GM18507 (cell line): Measurements from ENCODE around the gene MRPL36.
"Not testable (repeated sequence)": the region's sequence is repeated elsewhere in the genome, so short reads cannot be mapped to it uniquely, and the experiment has no call there.

ENCODE experiments used
- DNase-seq: peaks from one replicate; pipeline ENCODE4 v3.0.0; 2011; ENCODE audit warnings: low read depth; ENCODE audit not compliant: insufficient read length; ENCODE audit errors: extremely low spot score
- FAIRE-seq: peaks from 2 replicates; lab custom pipeline; 2011; peaks lifted over from hg19 to GRCh38; lab: Jason Lieb, UNC

Gene MRPL36

GRCh38 chr5:1817261-1818043 is 17.8 kb upstream of the MRPL36 start:
- no peak for FAIRE-seq
- DNase-seq = no peak

- not testable (repeated sequence) for FAIRE-seq, DNase-seq
These were observed 17.0 kb upstream of the MRPL36 start for GRCh38 chr5:1816495-1817089.

GRCh38 chr5:1815881-1816292 is 16.2 kb upstream of the MRPL36 start:
- no peak for FAIRE-seq
- no peak for DNase-seq

- DNase-seq = no peak
- FAIRE-seq = no peak
These were observed 15.6 kb upstream of the MRPL36 start for GRCh38 chr5:1815071-1815786.

GRCh38 chr5:1814183-1815020 is 14.8 kb upstream of the MRPL36 start:
- no peak for DNase-seq
- no peak for FAIRE-seq

- FAIRE-seq (no peak), DNase-seq (no peak)
These were observed 11.0 kb upstream of the MRPL36 start for GRCh38 chr5:1810581-1811101.

GRCh38 chr5:1809416-1810035 is 9.9 kb upstream of the MRPL36 start:
- FAIRE-seq (no peak), DNase-seq (no peak)

- FAIRE-seq (no peak), DNase-seq (no peak)
These were observed 8.8 kb upstream of the MRPL36 start for GRCh38 chr5:1808439-1808838.

- no peak for FAIRE-seq
These were observed 8.0 kb upstream of the MRPL36 start for GRCh38 chr5:1807451-1808185.

GRCh38 chr5:1806974-1807373 is 7.3 kb upstream of the MRPL36 start:
- FAIRE-seq (no peak), DNase-seq (no peak)

More at GRCh38 chr5:1807451-1808185, 8.0 kb upstream of the MRPL36 start:
- no peak for DNase-seq

- DNase-seq = no peak
- FAIRE-seq = no peak
These were observed 6.6 kb upstream of the MRPL36 start for GRCh38 chr5:1806199-1806598.

- no peak for DNase-seq
- FAIRE-seq = no peak
These were observed 6.1 kb upstream of the MRPL36 start for GRCh38 chr5:1805736-1806135.

- FAIRE-seq (no peak), DNase-seq (no peak)
These were observed 5.7 kb upstream of the MRPL36 start for GRCh38 chr5:1805326-1805725.

- FAIRE-seq (no peak), DNase-seq (no peak)
These were observed 4.5 kb upstream of the MRPL36 start for GRCh38 chr5:1804001-1804690.

GRCh38 chr5:1803192-1803591 is 3.6 kb upstream of the MRPL36 start:
- no peak for DNase-seq
- FAIRE-seq = no peak

- no peak for FAIRE-seq
- DNase-seq = no peak
These were observed 2.3 kb upstream of the MRPL36 start for GRCh38 chr5:1801967-1802295.

GRCh38 chr5:1801222-1801966 is 1.8 kb upstream of the MRPL36 start, which contains the start of gene NDUFS6:
Gene NDUFS6 (plus strand): TSS chr5:1801407. CDS start chr5:1801418, 11 bp downstream.
- FAIRE-seq = peak; percentile 45
- DNase-seq = peak; percentile 70
